ENCODE data around the gene IQCK. TPM values are rescaled to one million over a fixed set of nuclear protein-coding genes. Genes with fewer than 3 reads are reported as not detected.

Gene IQCK
- total RNA-seq, 1 donor from 2014 or later = 18.6 TPM

DNA sequence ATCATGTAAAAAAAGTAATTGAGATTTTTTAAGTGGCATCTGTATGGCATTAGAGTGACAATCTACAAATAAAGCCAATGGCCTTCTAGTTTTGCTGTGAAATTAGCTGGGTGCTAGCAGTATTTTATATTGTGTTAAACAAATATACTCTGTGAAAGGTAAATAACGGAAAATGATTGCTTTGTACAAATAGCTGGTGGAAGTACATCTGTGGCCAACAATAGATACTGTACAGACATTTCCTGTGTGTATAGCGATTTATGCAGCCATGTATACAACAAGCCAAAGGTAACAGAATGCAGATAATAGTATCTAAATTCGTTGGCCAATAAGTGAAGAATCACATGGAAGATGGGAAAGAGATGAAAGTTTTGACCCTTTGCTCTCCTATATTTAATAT, 26.6 kb downstream of the IQCK start:
- Mint-ChIP-seq H3K9me3 (ENCODE audit: unreplicated experiment) (no peaks in the 10 kb centered on the region), H3K36me3 (ENCODE audit: low read depth, unreplicated experiment) (peaks cover 6% of the 10 kb centered on the region), H3K27ac (ENCODE audit: unreplicated experiment) (no peak overlapping the region), H3K27me3 (ENCODE audit: unreplicated experiment) (no peaks in the 10 kb centered on the region), H3K4me1 (ENCODE audit: unreplicated experiment) (peaks cover 26% of the 10 kb centered on the region), H3K4me3 (ENCODE audit: unreplicated experiment) (no peak overlapping the region)
- no peak for TF ChIP-seq CTCF (IDR thresholded peaks at IDR 0.05; ENCODE audit: unreplicated experiment)
- DNase-seq (ENCODE audit: low spot score) = no peak

DNA sequence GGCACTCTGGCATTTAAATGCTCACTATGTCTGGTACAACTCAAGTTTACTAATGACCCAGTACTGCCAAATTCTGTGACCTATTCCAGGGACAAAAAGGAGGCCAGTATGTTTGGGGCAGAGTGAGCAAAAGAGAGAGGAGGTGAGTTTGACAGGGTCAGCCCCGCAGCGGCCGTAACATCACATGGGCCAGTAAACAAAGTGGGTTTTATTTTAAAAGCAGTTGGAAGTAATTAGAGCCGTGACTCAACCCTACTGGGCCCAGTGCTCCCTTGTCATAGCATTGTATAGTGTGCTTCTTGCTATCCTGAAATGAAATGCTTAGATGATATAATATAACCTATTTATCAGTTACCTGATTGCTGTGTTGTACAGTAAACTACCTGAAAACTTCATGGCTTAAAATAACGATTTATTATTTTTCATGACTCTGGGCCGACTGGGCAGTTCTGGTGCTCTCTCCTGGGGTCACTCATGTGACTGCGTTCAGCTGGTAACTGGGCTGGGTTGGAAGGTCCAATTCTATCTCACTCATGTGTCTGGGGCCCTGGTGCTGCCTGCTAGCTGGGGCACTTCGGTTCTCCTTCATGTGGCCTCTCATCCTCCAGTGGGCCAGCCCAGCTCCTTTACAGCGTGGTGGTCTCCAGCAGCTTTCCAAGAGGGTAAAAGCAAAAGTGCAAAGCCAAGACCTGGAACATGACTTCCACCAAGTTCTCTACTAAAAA, 27.4 kb downstream of the IQCK start:
- Mint-ChIP-seq H3K9me3 (ENCODE audit: unreplicated experiment) (no peaks in the 10 kb centered on the region), H3K27me3 (ENCODE audit: unreplicated experiment) (no peaks in the 10 kb centered on the region), H3K4me3 (ENCODE audit: unreplicated experiment) (no peak overlapping the region), H3K4me1 (ENCODE audit: unreplicated experiment) (peaks cover 28% of the 10 kb centered on the region), H3K27ac (ENCODE audit: unreplicated experiment) (no peak overlapping the region), H3K36me3 (ENCODE audit: low read depth, unreplicated experiment) (peaks cover under 1% of the 10 kb centered on the region)
- TF ChIP-seq CTCF (IDR thresholded peaks at IDR 0.05; ENCODE audit: unreplicated experiment) = no peak
- no peak for DNase-seq (ENCODE audit: low spot score)

DNA sequence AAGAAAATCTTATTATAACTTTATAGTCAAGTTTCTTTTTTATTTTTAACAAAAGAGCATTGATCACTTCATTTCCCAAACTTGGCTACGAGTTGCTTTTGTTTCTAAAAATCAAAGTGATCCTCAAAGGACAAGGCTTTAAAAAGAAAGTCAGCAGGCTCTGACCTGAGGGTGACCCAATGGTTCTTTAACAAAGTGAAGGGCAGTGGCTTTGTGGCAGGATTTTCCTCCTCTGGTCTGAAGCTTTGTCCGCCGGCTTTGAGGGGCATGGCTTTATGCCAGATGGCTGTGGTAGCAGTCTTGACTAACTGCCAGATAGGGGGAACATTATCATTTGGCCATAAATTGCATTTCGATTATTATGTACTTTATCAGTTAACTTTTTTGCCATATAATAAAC, 28.5 kb downstream of the IQCK start:
- H3K36me3 Mint-ChIP-seq (ENCODE audit: low read depth, unreplicated experiment) = no peaks in the 10 kb centered on the region
- DNase-seq (ENCODE audit: low spot score) = no peak
- no peaks in the 10 kb centered on the region for H3K9me3 Mint-ChIP-seq (ENCODE audit: unreplicated experiment)
- H3K27me3 Mint-ChIP-seq (ENCODE audit: unreplicated experiment) = no peaks in the 10 kb centered on the region
- no peak overlapping the region for H3K27ac Mint-ChIP-seq (ENCODE audit: unreplicated experiment)
- peaks cover 34% of the 10 kb centered on the region for H3K4me1 Mint-ChIP-seq (ENCODE audit: unreplicated experiment)
- H3K4me3 Mint-ChIP-seq (ENCODE audit: unreplicated experiment) = no peak overlapping the region
- TF ChIP-seq CTCF (IDR thresholded peaks at IDR 0.05; ENCODE audit: unreplicated experiment) = no peak

DNA sequence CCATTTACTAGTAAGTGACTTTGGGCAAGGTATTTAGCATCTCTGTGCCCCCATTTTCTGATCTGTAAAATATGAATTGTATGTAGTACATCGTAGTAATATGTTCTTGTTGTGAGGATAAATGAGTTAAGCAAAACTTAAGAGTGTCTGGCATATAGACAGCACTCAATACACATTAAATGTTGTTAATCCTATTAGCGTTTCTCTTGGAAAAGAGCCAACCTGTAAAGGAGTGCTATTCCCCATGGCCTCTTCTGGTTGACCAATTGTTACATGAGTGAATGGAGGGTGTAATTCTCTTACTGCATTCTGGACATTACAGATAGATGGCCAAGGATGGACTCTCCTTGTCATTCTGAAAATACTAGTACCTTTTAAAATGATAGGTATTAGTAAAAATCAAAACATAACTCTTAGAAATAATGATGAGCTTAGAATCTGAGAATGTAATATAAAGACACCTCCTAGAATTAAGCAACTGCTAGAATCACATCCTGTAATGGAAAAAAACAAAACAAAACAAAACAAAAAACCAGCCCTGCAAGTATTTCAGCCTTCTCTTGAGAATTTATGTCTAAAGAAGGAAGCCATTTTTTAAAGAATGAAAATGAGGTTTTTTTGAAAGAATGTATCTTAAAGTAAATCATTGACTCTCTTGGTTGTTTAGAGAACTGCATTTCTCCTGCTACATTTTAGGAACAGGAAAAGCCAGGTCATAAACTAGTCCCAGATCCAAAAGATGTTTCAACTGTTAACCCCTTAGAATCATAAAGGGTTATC, 30.5 kb downstream of the IQCK start:
- Mint-ChIP-seq H3K4me1 (ENCODE audit: unreplicated experiment) (peaks cover 29% of the 10 kb centered on the region), H3K27ac (ENCODE audit: unreplicated experiment) (no peak overlapping the region), H3K4me3 (ENCODE audit: unreplicated experiment) (no peak overlapping the region)

More for the DNA sequence above, 30.5 kb downstream of the IQCK start:
- TF ChIP-seq CTCF (IDR thresholded peaks at IDR 0.05; ENCODE audit: unreplicated experiment) = no peak
- H3K36me3 Mint-ChIP-seq (ENCODE audit: low read depth, unreplicated experiment) = no peaks in the 10 kb centered on the region
- no peak for DNase-seq (ENCODE audit: low spot score)
- H3K27me3 Mint-ChIP-seq (ENCODE audit: unreplicated experiment) = no peaks in the 10 kb centered on the region
- H3K9me3 Mint-ChIP-seq (ENCODE audit: unreplicated experiment) = no peaks in the 10 kb centered on the region
